GM12891 (cell line): ENCODE measurements around the gene SPRED2.
A peak's percentile ranks its signal among the peaks of the same experiment; 100 is the strongest.

ENCODE experiments used
- DNase-seq: peaks from one replicate; pipeline ENCODE4 v3.0.0; 2011; ENCODE audit warnings: low spot score; ENCODE audit not compliant: insufficient read length
- FAIRE-seq: peaks from 2 replicates; lab custom pipeline; 2011; peaks lifted over from hg19 to GRCh38; lab: Jason Lieb, UNC
- PAX5 ChIP-seq: IDR thresholded peaks from 2 replicates; pipeline ENCODE4 v1.6.1; 2011; ENCODE audit warnings: low read length, moderate library complexity, mild to moderate bottlenecking; ENCODE audit not compliant: insufficient read depth, severe bottlenecking
- POLR2A ChIP-seq: IDR thresholded peaks from 2 replicates; pipeline ENCODE4 v1.6.1; 2011; ENCODE audit warnings: low read depth, low read length, control low read depth
- POLR2AphosphoS5 ChIP-seq: IDR thresholded peaks from 2 replicates; pipeline ENCODE4 v1.6.1; 2011; ENCODE audit warnings: low read depth, low read length, control low read depth
- POU2F2 ChIP-seq: IDR thresholded peaks from 2 replicates; pipeline ENCODE4 v1.6.1; 2011; ENCODE audit warnings: low read depth, mild to moderate bottlenecking, control low read depth, low read length, moderate library complexity
- SPI1 ChIP-seq: IDR thresholded peaks from 2 replicates; pipeline ENCODE4 v1.6.1; 2011; ENCODE audit warnings: low read depth, low read length, control low read depth
- TAF1 ChIP-seq: IDR thresholded peaks from 2 replicates; pipeline ENCODE4 v1.6.1; 2011; ENCODE audit warnings: low read depth, low read length, control low read depth

SPRED2 gene

GRCh38 chr2:65389476-65389875, 42.9 kb downstream of the SPRED2 start:
- FAIRE-seq (no peak), DNase-seq (no peak)
- no peak for TF ChIP-seq PAX5
- no peak for TF ChIP-seq POLR2A
- TF ChIP-seq POLR2AphosphoS5: no peak
- TF ChIP-seq SPI1: no peak
- no peak for TF ChIP-seq TAF1
- TF ChIP-seq POU2F2: no peak

GRCh38 chr2:65388596-65389390, 43.6 kb downstream of the SPRED2 start:
- FAIRE-seq: no peak

GRCh38 chr2:65388051-65388531, 44.3 kb downstream of the SPRED2 start:
- FAIRE-seq (peak; percentile 81), DNase-seq (peak; percentile 40)

More at GRCh38 chr2:65388596-65389390, 43.6 kb downstream of the SPRED2 start:
- TF ChIP-seq TAF1 (no peak), POLR2AphosphoS5 (no peak), PAX5 (no peak), POU2F2 (no peak), SPI1 (no peak), POLR2A (no peak)
- no peak for DNase-seq

DNA sequence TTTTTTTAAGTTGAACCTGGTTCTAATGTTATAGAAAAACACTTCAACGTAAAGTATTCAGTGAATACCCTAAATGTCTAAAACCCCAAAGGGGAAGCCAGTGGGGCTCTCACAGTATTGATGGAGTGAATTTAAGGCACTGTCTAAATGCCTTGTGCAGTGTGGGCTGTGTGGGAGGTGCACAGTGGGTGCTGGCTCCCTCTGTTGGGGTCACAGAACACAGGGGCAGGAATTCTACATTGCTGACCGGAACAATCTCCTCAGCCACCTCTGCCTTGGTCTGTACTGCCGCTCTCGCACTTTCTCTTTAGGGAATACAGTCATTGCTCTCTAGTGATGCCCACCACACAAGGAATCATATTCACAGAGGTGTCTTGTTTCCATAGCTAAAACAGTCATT, 45.4 kb downstream of the SPRED2 start:
- FAIRE-seq (no peak), DNase-seq (no peak)
- no peak for TF ChIP-seq TAF1
- TF ChIP-seq POU2F2: no peak
- no peak for TF ChIP-seq PAX5
- no peak for TF ChIP-seq SPI1
- TF ChIP-seq POLR2AphosphoS5: no peak
- no peak for TF ChIP-seq POLR2A

More at GRCh38 chr2:65388051-65388531, 44.3 kb downstream of the SPRED2 start:
- TF ChIP-seq POLR2AphosphoS5 (no peak), PAX5 (peak; percentile 42), POU2F2 (peak; percentile 78; the same call in 1 of the 2 replicates)

GRCh38 chr2:65386344-65386743, 46.1 kb downstream of the SPRED2 start:
- DNase-seq (no peak), FAIRE-seq (no peak)
- TF ChIP-seq POU2F2 (no peak), POLR2A (no peak), POLR2AphosphoS5 (no peak), PAX5 (no peak), SPI1 (no peak), TAF1 (no peak)

DNA sequence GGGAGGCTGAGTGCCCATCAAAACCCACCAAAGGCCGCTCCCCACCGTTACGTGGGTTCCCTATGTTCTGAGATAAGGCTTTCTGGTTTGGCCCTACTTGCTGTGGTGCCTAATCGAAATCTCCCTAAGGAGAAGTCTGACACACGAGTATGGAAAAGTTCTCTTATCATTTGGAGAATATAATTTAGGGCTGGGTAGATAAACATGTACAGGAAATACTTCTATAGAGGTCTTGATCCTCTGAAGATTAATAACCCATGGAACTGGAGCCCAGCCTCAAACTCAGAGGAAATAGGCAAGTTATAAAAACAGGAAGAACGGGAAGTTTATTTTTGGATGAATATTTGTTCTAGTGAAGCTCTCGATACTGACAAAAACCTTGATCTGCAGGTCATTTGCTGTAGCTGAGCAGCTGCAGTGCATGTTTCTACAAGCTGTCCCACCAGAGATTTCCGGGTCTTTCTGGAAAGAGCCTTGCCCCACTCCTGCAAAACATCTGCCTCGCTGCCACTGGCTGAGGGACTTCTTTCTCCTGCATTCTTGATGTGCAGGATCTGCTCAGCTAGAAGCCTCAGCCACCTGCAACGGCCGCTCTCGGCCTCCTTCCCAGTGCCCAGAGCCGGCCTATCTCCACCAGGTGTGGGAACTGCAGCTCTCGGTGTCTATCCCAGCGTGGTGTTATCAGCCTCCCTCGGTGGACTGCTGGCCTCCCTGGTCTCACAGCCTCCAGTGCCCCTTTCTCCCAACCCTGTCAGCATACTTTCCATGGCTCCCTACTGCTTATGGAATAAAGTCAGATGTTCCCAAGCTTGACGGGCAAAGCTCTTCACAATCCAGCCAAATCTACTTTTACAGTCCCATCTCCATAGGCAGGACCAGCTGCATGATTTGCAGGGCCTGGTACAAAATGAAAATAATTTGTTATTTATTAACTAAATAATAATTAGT, 48.6 kb downstream of the SPRED2 start:
- TF ChIP-seq PAX5 (no peak), SPI1 (no peak), TAF1 (no peak), POLR2A (no peak), POLR2AphosphoS5 (no peak), POU2F2 (no peak)
- DNase-seq (no peak), FAIRE-seq (no peak)

DNA sequence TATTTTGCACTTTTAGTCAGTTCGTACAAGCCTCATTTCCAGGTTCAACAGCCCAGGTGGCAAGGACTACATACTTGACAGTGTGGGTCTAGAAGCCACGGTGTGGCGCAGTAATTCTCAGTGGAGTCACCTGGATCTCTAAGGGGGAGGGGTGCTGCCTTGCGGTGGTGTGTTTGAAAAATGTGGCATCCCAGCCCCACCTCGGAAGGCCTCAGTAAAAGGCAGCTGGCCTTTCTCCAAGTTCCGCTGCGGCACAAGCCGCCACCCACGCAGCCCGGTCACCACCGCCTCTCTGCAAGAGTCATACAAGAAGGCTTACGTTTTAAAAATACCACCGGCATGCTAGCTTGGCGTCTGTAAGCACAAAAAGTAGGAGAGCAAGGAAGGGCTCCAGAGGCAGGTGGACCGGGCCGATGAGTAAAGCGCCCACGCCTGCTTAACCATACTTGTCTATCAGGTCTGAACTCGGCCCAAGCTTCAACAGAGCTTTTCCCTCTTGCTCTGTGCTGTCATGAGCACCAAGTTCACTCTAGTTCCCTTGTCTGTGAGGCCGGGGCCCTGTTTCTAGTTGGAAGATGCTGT, 49.5 kb downstream of the SPRED2 start:
- DNase-seq: peak; percentile 41
- TF ChIP-seq PAX5 (peak; percentile 16), SPI1 (peak; percentile 52), POLR2A (no peak), POU2F2 (peak; percentile 84)
- FAIRE-seq: peak; percentile 89

DNA sequence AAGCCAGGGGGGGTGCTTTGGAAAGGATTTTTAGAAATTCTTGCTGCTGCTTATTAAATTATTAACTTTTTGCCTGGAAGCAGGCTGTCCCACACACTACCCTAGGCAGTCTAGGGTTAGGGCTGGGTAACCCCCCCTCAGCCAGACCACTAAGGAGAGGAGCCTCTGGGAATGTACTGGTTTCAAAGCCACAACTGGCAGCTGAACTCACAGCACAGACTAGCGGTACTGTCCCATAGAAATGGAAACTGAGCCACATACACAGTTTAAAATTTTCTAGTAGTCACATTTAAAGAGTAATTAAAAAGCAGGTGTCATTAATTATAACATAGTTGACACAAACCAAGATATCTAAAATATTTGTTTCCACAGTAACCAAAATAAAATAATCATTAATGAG, 50.1 kb downstream of the SPRED2 start:
- TF ChIP-seq POLR2A (no peak), SPI1 (no peak), POLR2AphosphoS5 (no peak), POU2F2 (no peak), PAX5 (no peak), TAF1 (no peak)
- no peak for FAIRE-seq
- DNase-seq: no peak

DNA sequence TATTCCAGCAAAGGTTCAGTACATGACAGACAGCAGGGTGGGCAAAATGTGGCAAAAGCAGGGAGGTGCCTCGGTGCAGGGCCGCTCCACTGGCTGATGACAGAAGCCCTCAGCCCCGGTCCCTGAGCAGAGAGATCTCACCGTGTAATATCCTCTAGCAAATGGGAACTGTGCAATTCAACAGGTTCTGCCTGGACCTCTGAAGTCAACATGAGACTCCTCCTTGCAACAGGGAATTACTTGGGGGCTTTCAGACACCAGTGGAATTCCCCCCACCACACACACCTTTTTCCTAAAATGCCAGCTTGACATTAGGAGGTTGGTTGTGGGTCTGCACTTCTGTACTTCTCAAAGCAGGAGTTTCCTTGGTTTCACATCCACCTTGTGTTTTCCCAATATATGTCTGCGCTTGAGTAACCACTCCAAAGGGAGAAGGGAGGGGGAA, 50.8 kb downstream of the SPRED2 start:
- TF ChIP-seq SPI1 (0 out of 2 replicates have a peak, but pooled peaks have one; percentile 36), POLR2AphosphoS5 (no peak)
- FAIRE-seq (no peak), DNase-seq (no peak)

- TF ChIP-seq SPI1 (no peak), PAX5 (no peak), POU2F2 (no peak), POLR2A (no peak), TAF1 (no peak), POLR2AphosphoS5 (no peak)
- FAIRE-seq: no peak
These were observed 52.1 kb downstream of the SPRED2 start for GRCh38 chr2:65380255-65380654.

More at GRCh38 chr2:65380255-65380654, 52.1 kb downstream of the SPRED2 start:
- no peak for DNase-seq
